ENCODE measurements around the gene UCMA. TPM values are rescaled to one million over a fixed set of nuclear protein-coding genes. Genes with fewer than 3 reads are reported as not detected.

The UCMA gene
- total and polyA plus RNA-seq, 2 donors (not counting 1 experiment from before 2014, with no cell fraction given), result not detected

DNA sequence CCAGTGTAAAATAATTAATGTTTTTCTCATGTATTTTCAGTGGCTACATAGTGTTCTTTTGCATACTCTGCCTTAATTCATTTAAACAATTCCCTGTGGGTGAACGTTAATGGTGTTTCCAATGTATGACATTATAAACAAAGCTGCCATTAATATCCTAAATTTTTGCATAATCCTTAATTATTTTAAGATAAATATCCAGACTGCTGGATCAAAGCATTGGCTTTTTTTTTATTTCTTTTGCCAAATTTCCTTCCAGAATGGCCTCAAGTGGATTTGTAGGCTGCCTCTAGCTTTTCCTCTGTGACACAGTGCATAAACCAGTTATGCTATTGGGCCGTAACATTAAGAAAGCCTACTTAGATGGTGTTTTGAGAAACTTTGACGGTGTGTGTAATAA is 43.4 kb downstream of the UCMA start:
- no peaks in the 10 kb centered on the region for H4K20me1 ChIP-seq (ENCODE audit: control insufficient read depth, extremely low read depth, insufficient read depth, low read length)
- no peaks in the 10 kb centered on the region for H3K9me3 ChIP-seq (ENCODE audit: control insufficient read depth, insufficient read depth, low read depth, low read length)
- no peaks in the 10 kb centered on the region for H3K27me3 ChIP-seq (ENCODE audit: control insufficient read depth, insufficient read depth, low read length)
- H3K9ac ChIP-seq (ENCODE audit: insufficient read depth, low read length), result no peak overlapping the region
- no peak overlapping the region for H3K4me3 ChIP-seq (replicated peaks in 1 of 4; ENCODE audit: control extremely low read depth in 1 of 4, insufficient read depth in 1 of 4, low read depth in 3 of 4, low read length in 4 of 4)
- no peak overlapping the region for H3K4me2 ChIP-seq (ENCODE audit: extremely low read depth, insufficient read depth, low read length)
- H3K79me2 ChIP-seq (ENCODE audit: control insufficient read depth, insufficient read depth, low read length), result no peaks in the 10 kb centered on the region
- H3K27ac ChIP-seq (ENCODE audit: insufficient read depth, low read length), result no peak overlapping the region
- TF ChIP-seq, protein P1, sequence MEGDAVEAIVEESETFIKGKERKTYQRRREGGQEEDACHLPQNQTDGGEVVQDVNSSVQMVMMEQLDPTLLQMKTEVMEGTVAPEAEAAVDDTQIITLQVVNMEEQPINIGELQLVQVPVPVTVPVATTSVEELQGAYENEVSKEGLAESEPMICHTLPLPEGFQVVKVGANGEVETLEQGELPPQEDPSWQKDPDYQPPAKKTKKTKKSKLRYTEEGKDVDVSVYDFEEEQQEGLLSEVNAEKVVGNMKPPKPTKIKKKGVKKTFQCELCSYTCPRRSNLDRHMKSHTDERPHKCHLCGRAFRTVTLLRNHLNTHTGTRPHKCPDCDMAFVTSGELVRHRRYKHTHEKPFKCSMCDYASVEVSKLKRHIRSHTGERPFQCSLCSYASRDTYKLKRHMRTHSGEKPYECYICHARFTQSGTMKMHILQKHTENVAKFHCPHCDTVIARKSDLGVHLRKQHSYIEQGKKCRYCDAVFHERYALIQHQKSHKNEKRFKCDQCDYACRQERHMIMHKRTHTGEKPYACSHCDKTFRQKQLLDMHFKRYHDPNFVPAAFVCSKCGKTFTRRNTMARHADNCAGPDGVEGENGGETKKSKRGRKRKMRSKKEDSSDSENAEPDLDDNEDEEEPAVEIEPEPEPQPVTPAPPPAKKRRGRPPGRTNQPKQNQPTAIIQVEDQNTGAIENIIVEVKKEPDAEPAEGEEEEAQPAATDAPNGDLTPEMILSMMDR (conservative IDR thresholded peaks at IDR 0.05 in 1 of 2, IDR thresholded peaks at IDR 0.05 in 1 of 2; ENCODE audit: low read depth in 1 of 2, low read length in 2 of 2), result no peak
- no peak for TF ChIP-seq EZH2 (IDR thresholded peaks at IDR 0.05; ENCODE audit: low read length, missing control alignments)
- H2AFZ ChIP-seq (ENCODE audit: low read length), result no peak overlapping the region
- H3K4me1 ChIP-seq (ENCODE audit: control insufficient read depth, extremely low read depth, insufficient read depth, low read length), result no peaks in the 10 kb centered on the region
- DNase-seq (ENCODE audit: low read depth in 2 of 2), result no peak
- H3K36me3 ChIP-seq (ENCODE audit: control insufficient read depth, insufficient read depth, low read length), result peaks cover 2% of the 10 kb centered on the region

- peak in 1 of 2 donors; percentile 48 for DNase-seq (ENCODE audit: low read depth in 2 of 2)
- H3K9me3 ChIP-seq (ENCODE audit: control insufficient read depth, insufficient read depth, low read depth, low read length), result no peaks in the 10 kb centered on the region
- no peak overlapping the region for H3K9ac ChIP-seq (ENCODE audit: insufficient read depth, low read length)
- no peak overlapping the region for H3K4me3 ChIP-seq (replicated peaks in 1 of 4; ENCODE audit: control extremely low read depth in 1 of 4, insufficient read depth in 1 of 4, low read depth in 3 of 4, low read length in 4 of 4)
- no peaks in the 10 kb centered on the region for H3K27me3 ChIP-seq (ENCODE audit: control insufficient read depth, insufficient read depth, low read length)
- H3K4me1 ChIP-seq (ENCODE audit: control insufficient read depth, extremely low read depth, insufficient read depth, low read length), result no peaks in the 10 kb centered on the region
- H3K27ac ChIP-seq (ENCODE audit: insufficient read depth, low read length), result no peak overlapping the region
- no peaks in the 10 kb centered on the region for H3K79me2 ChIP-seq (ENCODE audit: control insufficient read depth, insufficient read depth, low read length)
- no peak overlapping the region for H3K4me2 ChIP-seq (ENCODE audit: extremely low read depth, insufficient read depth, low read length)
- peaks cover 2% of the 10 kb centered on the region for H3K36me3 ChIP-seq (ENCODE audit: control insufficient read depth, insufficient read depth, low read length)
- H2AFZ ChIP-seq (ENCODE audit: low read length), result no peak overlapping the region
- TF ChIP-seq, protein P1 (conservative IDR thresholded peaks at IDR 0.05 in 1 of 2, IDR thresholded peaks at IDR 0.05 in 1 of 2; ENCODE audit: low read depth in 1 of 2, low read length in 2 of 2), result no peak
- TF ChIP-seq EZH2 (IDR thresholded peaks at IDR 0.05; ENCODE audit: low read length, missing control alignments), result no peak
- no peaks in the 10 kb centered on the region for H4K20me1 ChIP-seq (ENCODE audit: control insufficient read depth, extremely low read depth, insufficient read depth, low read length)
These were observed 44.2 kb downstream of the UCMA start for GRCh38 chr10:13189961-13190360.

DNA sequence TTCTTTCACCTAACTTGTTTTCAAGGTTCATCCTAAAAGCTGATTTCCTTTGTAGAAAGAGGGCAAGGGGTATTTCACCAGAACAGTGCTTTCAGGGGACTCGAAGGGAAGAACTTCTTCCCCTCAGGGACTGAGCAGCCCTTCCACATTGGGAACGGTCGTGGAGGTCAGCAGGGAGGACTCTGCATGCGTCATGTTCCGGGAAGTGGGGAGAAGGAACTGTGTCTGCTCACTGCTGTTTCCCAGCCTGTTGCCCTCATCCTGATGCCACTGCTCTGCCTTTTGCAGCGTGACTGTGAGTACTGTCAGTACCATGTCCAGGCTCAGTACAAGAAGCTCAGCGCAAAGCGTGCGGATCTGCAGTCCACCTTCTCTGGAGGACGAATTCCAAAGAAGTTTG is 45.6 kb downstream of the UCMA start:
- no peaks in the 10 kb centered on the region for H4K20me1 ChIP-seq (ENCODE audit: control insufficient read depth, extremely low read depth, insufficient read depth, low read length)
- no peaks in the 10 kb centered on the region for H3K79me2 ChIP-seq (ENCODE audit: control insufficient read depth, insufficient read depth, low read length)
- H2AFZ ChIP-seq (ENCODE audit: low read length), result no peak overlapping the region
- TF ChIP-seq, protein P1 (conservative IDR thresholded peaks at IDR 0.05 in 1 of 2, IDR thresholded peaks at IDR 0.05 in 1 of 2; ENCODE audit: low read depth in 1 of 2, low read length in 2 of 2), result no peak
- no peak for TF ChIP-seq EZH2 (IDR thresholded peaks at IDR 0.05; ENCODE audit: low read length, missing control alignments)
- peaks cover 2% of the 10 kb centered on the region for H3K36me3 ChIP-seq (ENCODE audit: control insufficient read depth, insufficient read depth, low read length)
- H3K9ac ChIP-seq (ENCODE audit: insufficient read depth, low read length), result no peak overlapping the region
- H3K27ac ChIP-seq (ENCODE audit: insufficient read depth, low read length), result no peak overlapping the region
- H3K27me3 ChIP-seq (ENCODE audit: control insufficient read depth, insufficient read depth, low read length), result no peaks in the 10 kb centered on the region
- H3K4me3 ChIP-seq (replicated peaks in 1 of 4; ENCODE audit: control extremely low read depth in 1 of 4, insufficient read depth in 1 of 4, low read depth in 3 of 4, low read length in 4 of 4), result no peak overlapping the region
- H3K4me2 ChIP-seq (ENCODE audit: extremely low read depth, insufficient read depth, low read length), result no peak overlapping the region
- no peak for DNase-seq (ENCODE audit: low read depth in 2 of 2)
- no peaks in the 10 kb centered on the region for H3K9me3 ChIP-seq (ENCODE audit: control insufficient read depth, insufficient read depth, low read depth, low read length)
- H3K4me1 ChIP-seq (ENCODE audit: control insufficient read depth, extremely low read depth, insufficient read depth, low read length), result no peaks in the 10 kb centered on the region
